ENCODE measurements around the gene BACE2.

DNA sequence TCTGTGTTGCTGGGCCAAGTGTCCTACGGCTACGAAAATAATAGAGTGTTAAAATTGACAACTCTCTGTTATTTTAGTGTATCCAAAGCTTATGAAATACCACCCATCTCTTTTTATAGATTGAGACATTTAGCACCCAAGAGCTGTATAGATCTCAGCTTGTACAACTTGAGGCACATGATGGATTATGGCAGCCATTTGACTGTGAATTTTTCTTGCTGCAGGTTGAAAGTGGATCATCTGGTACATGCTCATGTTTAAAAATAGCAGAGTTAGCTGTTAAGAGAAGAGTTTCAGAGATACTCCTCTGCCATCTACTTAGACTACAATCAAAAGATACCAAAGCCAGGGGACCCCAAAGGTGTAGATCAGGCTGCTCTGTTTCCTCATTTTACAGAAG lies 99.4 kb downstream of the BACE2 start:
- TF ChIP-seq EZH2phosphoT487 (IDR thresholded peaks at IDR 0.05; ENCODE audit: low read depth, severe bottlenecking, unreplicated experiment) (no peak), CTCF (IDR thresholded peaks at IDR 0.05; ENCODE audit: poor library complexity) (no peak), EZH2 (IDR thresholded peaks at IDR 0.05; ENCODE audit: borderline replicate concordance) (no peak)
